HepG2 (cell line): Measurements from ENCODE around the gene FKBP8. TPM values are rescaled to one million over a fixed set of nuclear protein-coding genes. Genes with fewer than 3 reads are reported as not detected.

Experiments
- ATF1 ChIP-seq: IDR thresholded peaks from 2 replicates; pipeline ENCODE4 v1.6.1; 2016; ENCODE audit warnings: mild to moderate bottlenecking, control low read depth
- CREB1 ChIP-seq, 2 experiments: fragments of 450-650 bp in 1 of 2; IDR thresholded peaks; 2 replicates each; pipeline ENCODE4 v1.6.1; 2016 to 2017; ENCODE audit warnings: control low read depth in 1 of 2, mild to moderate bottlenecking in 1 of 2, missing compliant biosample characterization in 1 of 2, missing genetic modification characterization in 1 of 2
- GZF1 ChIP-seq: sonication (generic); formaldehyde crosslinking; IDR thresholded peaks from 2 replicates; pipeline ENCODE4 v1.5.1; 2020; ENCODE audit warnings: mild to moderate bottlenecking, missing genetic modification reagents
- HNF4G ChIP-seq, 2 experiments: sonication (generic) in 1 of 2; formaldehyde crosslinking in 1 of 2; IDR thresholded peaks; 2 replicates each; pipeline versions ENCODE4 v1.4.0 to v1.6.1; 2011 to 2020; ENCODE audit warnings: borderline replicate concordance in 2 of 2, low read depth in 2 of 2, mild to moderate bottlenecking in 2 of 2, low read length in 1 of 2, missing genetic modification reagents in 1 of 2, moderate library complexity in 1 of 2
- IRX3 ChIP-seq: sonication (generic); formaldehyde crosslinking; IDR thresholded peaks from 2 replicates; pipeline ENCODE4 v1.8.1; 2023; ENCODE audit warnings: mild to moderate bottlenecking, low read depth, missing genetic modification reagents, borderline replicate concordance
- KMT2A ChIP-seq: sonication (generic); formaldehyde crosslinking; IDR thresholded peaks from 2 replicates; pipeline ENCODE4 v1.4.0; 2020; ENCODE audit warnings: missing genetic modification reagents
- MAFF ChIP-seq: IDR thresholded peaks from 2 replicates; pipeline ENCODE4 v1.6.1; 2011; ENCODE audit warnings: low read depth, low read length, improper control_type of control experiment
- MYC ChIP-seq: sonication (generic); formaldehyde crosslinking; IDR thresholded peaks from 2 replicates; pipeline ENCODE4 v1.9.0; 2021; ENCODE audit warnings: missing genetic modification reagents, borderline replicate concordance
- REXO4 ChIP-seq: sonication (generic); formaldehyde crosslinking; IDR thresholded peaks from 2 replicates; pipeline ENCODE4 v1.8.0; 2022; ENCODE audit warnings: missing genetic modification reagents, mild to moderate bottlenecking, borderline replicate concordance
- SPEN ChIP-seq: sonication (generic); formaldehyde crosslinking; IDR thresholded peaks from 2 replicates; pipeline ENCODE4 v1.5.1; 2020; ENCODE audit warnings: low read depth, mild to moderate bottlenecking, missing genetic modification reagents
- TEAD3 ChIP-seq: optimal IDR thresholded peaks from 2 replicates; pipeline ENCODE3; 2016; ENCODE audit warnings: borderline replicate concordance
- ZNF10 ChIP-seq: sonication (generic); formaldehyde crosslinking; IDR thresholded peaks from 2 replicates; pipeline ENCODE4 v1.4.0; 2020; ENCODE audit warnings: mild to moderate bottlenecking, low read depth, missing genetic modification reagents, borderline replicate concordance
- ZNF124 ChIP-seq: sonication (generic); formaldehyde crosslinking; IDR thresholded peaks from 2 replicates; pipeline ENCODE4 v1.4.0; 2020; ENCODE audit warnings: missing genetic modification reagents
- ZNF432 ChIP-seq: sonication (generic); formaldehyde crosslinking; IDR thresholded peaks from 2 replicates; pipeline ENCODE4 v1.5.0; 2020; ENCODE audit warnings: missing genetic modification reagents, mild to moderate bottlenecking, borderline replicate concordance
- ZNF446 ChIP-seq: sonication (generic); formaldehyde crosslinking; IDR thresholded peaks from 2 replicates; pipeline ENCODE4 v1.5.0; 2020; ENCODE audit warnings: mild to moderate bottlenecking, missing genetic modification reagents
- ZNF569 ChIP-seq: sonication (generic); formaldehyde crosslinking; IDR thresholded peaks from 2 replicates; pipeline ENCODE4 v1.5.0; 2020; ENCODE audit warnings: mild to moderate bottlenecking, missing genetic modification reagents, moderate library complexity, borderline replicate concordance
- ZNF652 ChIP-seq: IDR thresholded peaks from 2 replicates; pipeline ENCODE4 v1.6.1; 2016; ENCODE audit warnings: low read depth, borderline replicate concordance
- polyA plus RNA-seq, 8 experiments: library from polyadenylated mRNA; depleted of rRNA in 3 of 8; stranded (reverse) in 7 of 8; unstranded in 1 of 8; fragments of >200 nt; fragmentation: Illumina TruSeq in 4 of 8; extraction: Trizol in 4 of 8; gene quantifications; 2 replicates each; pipeline versions ENCODE4 v1.2.1 to v1.2.3, GENCODE V29; 2011 to 2016; ENCODE audit warnings: low read depth in 4 of 8, missing spikeins in 1 of 8, mixed read lengths in 1 of 8; ENCODE audit not compliant: insufficient read depth in 1 of 8
- total RNA-seq, 5 experiments: library from RNA; depleted of rRNA; stranded (reverse); fragments of >200 nt; fragmentation: Illumina TruSeq; extraction: Trizol; gene quantifications; 2 replicates each; pipeline ENCODE4 v1.2.3, GENCODE V29; 2016; ENCODE audit warnings: low read depth in 1 of 5
- TF ChIP-seq, protein P1 (sequence below): sonication (generic); formaldehyde crosslinking; IDR thresholded peaks from 2 replicates; pipeline ENCODE4 v1.9.0; 2022; ENCODE audit warnings: missing genetic modification reagents, mild to moderate bottlenecking, borderline replicate concordance
- TF ChIP-seq, protein P2 (sequence below): sonication (generic); formaldehyde crosslinking; IDR thresholded peaks from 2 replicates; pipeline ENCODE4 v1.5.0; 2020; ENCODE audit warnings: mild to moderate bottlenecking, missing genetic modification reagents, borderline replicate concordance

The FKBP8 gene
- total and polyA plus RNA-seq, 2 of the 13 experiments (the other 11 are each of a cell fraction or from before 2014, with no cell fraction given), result 81.7 to 93.9 TPM

DNA sequence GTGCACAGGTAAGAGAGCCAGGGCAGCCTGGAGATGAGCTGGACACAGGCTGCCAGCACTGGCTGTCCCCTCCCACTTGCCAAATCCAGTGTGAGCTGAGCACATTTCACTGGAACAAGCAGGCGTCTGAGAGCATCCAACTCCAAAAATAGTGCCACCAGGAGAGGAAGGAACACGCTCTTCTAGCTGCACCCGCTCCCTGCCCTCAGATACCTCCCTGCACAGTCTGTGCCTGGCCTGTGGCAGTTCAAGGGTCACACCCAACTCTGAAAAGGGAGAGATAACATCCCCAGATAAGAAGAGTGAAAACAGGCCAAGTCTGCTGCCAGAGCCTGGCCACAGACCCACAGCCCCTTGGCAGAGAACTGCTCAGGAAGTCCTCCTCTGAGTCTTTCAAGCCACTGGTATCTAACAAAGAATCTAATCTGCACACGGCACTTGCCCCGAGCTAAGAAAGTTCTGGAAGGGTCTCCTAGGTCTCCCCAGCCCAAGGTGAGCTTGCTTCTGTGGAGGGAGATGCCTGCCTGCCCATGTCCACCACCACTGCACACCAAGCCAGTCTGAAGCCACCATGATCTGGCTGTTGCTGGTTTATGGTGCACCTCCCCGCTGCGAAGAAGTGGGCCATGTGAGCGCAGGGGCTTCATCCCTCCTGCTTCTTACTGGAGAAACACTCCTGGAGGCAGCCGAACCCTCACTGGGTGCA, 36.2 kb downstream of the FKBP8 start (continued):
- no peak for TF ChIP-seq CREB1 (IDR thresholded peaks at IDR 0.05)
- TF ChIP-seq CREB1 (CRISPR knock-in tag; IDR thresholded peaks at IDR 0.05), result no peak
- no peak for TF ChIP-seq ZNF10
- no peak for TF ChIP-seq TEAD3 (CRISPR knock-in tag)
- TF ChIP-seq, protein P1, sequence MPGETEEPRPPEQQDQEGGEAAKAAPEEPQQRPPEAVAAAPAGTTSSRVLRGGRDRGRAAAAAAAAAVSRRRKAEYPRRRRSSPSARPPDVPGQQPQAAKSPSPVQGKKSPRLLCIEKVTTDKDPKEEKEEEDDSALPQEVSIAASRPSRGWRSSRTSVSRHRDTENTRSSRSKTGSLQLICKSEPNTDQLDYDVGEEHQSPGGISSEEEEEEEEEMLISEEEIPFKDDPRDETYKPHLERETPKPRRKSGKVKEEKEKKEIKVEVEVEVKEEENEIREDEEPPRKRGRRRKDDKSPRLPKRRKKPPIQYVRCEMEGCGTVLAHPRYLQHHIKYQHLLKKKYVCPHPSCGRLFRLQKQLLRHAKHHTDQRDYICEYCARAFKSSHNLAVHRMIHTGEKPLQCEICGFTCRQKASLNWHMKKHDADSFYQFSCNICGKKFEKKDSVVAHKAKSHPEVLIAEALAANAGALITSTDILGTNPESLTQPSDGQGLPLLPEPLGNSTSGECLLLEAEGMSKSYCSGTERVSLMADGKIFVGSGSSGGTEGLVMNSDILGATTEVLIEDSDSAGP, result no peak
- no peak for TF ChIP-seq REXO4 (CRISPR knock-in tag)
- no peak for TF ChIP-seq ATF1 (CRISPR knock-in tag)
- no peak for TF ChIP-seq ZNF446
- no peak for TF ChIP-seq SPEN (CRISPR knock-in tag)
- no peak for TF ChIP-seq HNF4G (IDR thresholded peaks at IDR 0.05; ENCODE audit: borderline replicate concordance, low read depth, low read length)
- TF ChIP-seq HNF4G (CRISPR knock-in tag; IDR thresholded peaks at IDR 0.05; ENCODE audit: borderline replicate concordance, low read depth), result peak; percentile 27; the same call in 1 of the 2 replicates
- no peak for TF ChIP-seq ZNF432
- TF ChIP-seq MYC (CRISPR knock-in tag), result 0 out of 2 replicates have a peak, but pooled peaks have one; percentile 16
- TF ChIP-seq ZNF569 (CRISPR knock-in tag), result no peak
- TF ChIP-seq GZF1 (CRISPR knock-in tag), result no peak
- TF ChIP-seq, protein P2, sequence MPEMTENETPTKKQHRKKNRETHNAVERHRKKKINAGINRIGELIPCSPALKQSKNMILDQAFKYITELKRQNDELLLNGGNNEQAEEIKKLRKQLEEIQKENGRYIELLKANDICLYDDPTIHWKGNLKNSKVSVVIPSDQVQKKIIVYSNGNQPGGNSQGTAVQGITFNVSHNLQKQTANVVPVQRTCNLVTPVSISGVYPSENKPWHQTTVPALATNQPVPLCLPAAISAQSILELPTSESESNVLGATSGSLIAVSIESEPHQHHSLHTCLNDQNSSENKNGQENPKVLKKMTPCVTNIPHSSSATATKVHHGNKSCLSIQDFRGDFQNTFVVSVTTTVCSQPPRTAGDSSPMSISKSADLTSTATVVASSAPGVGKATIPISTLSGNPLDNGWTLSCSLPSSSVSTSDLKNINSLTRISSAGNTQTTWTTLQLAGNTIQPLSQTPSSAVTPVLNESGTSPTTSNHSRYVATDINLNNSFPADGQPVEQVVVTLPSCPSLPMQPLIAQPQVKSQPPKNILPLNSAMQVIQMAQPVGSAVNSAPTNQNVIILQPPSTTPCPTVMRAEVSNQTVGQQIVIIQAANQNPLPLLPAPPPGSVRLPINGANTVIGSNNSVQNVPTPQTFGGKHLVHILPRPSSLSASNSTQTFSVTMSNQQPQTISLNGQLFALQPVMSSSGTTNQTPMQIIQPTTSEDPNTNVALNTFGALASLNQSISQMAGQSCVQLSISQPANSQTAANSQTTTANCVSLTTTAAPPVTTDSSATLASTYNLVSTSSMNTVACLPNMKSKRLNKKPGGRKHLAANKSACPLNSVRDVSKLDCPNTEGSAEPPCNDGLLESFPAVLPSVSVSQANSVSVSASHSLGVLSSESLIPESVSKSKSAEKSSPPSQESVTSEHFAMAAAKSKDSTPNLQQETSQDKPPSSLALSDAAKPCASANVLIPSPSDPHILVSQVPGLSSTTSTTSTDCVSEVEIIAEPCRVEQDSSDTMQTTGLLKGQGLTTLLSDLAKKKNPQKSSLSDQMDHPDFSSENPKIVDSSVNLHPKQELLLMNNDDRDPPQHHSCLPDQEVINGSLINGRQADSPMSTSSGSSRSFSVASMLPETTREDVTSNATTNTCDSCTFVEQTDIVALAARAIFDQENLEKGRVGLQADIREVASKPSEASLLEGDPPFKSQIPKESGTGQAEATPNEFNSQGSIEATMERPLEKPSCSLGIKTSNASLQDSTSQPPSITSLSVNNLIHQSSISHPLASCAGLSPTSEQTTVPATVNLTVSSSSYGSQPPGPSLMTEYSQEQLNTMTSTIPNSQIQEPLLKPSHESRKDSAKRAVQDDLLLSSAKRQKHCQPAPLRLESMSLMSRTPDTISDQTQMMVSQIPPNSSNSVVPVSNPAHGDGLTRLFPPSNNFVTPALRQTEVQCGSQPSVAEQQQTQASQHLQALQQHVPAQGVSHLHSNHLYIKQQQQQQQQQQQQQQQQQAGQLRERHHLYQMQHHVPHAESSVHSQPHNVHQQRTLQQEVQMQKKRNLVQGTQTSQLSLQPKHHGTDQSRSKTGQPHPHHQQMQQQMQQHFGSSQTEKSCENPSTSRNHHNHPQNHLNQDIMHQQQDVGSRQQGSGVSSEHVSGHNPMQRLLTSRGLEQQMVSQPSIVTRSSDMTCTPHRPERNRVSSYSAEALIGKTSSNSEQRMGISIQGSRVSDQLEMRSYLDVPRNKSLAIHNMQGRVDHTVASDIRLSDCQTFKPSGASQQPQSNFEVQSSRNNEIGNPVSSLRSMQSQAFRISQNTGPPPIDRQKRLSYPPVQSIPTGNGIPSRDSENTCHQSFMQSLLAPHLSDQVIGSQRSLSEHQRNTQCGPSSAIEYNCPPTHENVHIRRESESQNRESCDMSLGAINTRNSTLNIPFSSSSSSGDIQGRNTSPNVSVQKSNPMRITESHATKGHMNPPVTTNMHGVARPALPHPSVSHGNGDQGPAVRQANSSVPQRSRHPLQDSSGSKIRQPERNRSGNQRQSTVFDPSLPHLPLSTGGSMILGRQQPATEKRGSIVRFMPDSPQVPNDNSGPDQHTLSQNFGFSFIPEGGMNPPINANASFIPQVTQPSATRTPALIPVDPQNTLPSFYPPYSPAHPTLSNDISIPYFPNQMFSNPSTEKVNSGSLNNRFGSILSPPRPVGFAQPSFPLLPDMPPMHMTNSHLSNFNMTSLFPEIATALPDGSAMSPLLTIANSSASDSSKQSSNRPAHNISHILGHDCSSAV (CRISPR knock-in tag), result no peak
- no peak for TF ChIP-seq ZNF124 (CRISPR knock-in tag)
- TF ChIP-seq MAFF, result no peak
- TF ChIP-seq ZNF652, result peak; percentile 39; the same call in 1 of the 2 replicates
- no peak for TF ChIP-seq IRX3 (CRISPR knock-in tag)
- 0 out of 2 replicates have a peak, but pooled peaks have one; percentile 7 for TF ChIP-seq KMT2A (CRISPR knock-in tag)
